ENCODE results near the gene PAQR9. TPM values are rescaled to one million over a fixed set of nuclear protein-coding genes. Genes with fewer than 3 reads are reported as not detected.

Gene PAQR9
- total and polyA plus RNA-seq, 7 donors = not detected

- WGBS, 2 donors = 71 to 84% methylated on average over 3 of the region's 3 CpGs
- TF ChIP-seq POLR2A (IDR thresholded peaks at IDR 0.05) (no peak), CTCF (IDR thresholded peaks at IDR 0.05) (no peak), POLR2AphosphoS5 (IDR thresholded peaks at IDR 0.05) (no peak)
- no peaks in the 10 kb centered on the region for H3K9me3 ChIP-seq
- no peaks in the 10 kb centered on the region for H3K36me3 ChIP-seq
- H3K4me3 ChIP-seq = no peak overlapping the region
- no peak overlapping the region for H3K27ac ChIP-seq
- peaks cover 11 to 41% (median 36%) of the 10 kb centered on the region in 3 donors for H3K27me3 ChIP-seq
- H3K4me1 ChIP-seq = peaks cover 0 to 17% (median 13%) of the 10 kb centered on the region in 4 donors
- intact Hi-C loops (cut with DNase I) = no loop called here
- DNase-seq = no peak
Observed at GRCh38 chr3:142965581-142965980, 2.1 kb upstream of the PAQR9 start.

GRCh38 chr3:142963234-142963515 is 299 bp downstream of the PAQR9 start:
- Histone ChIP-seq H3K4me3 (peak overlapping the region in 3 of 4 donors; percentile 43 to 65 (median 58)), H3K27me3 (peaks cover 11 to 65% (median 40%) of the 10 kb centered on the region in 3 donors), H3K36me3 (no peaks in the 10 kb centered on the region), H3K4me1 (peaks cover 0 to 17% (median 13%) of the 10 kb centered on the region in 4 donors), H3K27ac (no peak overlapping the region), H3K9me3 (no peaks in the 10 kb centered on the region)
- 1% methylated on average over 35 of the region's 35 CpGs for WGBS, 2 donors
- DNase-seq = no peak
- intact Hi-C loops (cut with DNase I) = no loop called here
- no peak for TF ChIP-seq POLR2AphosphoS5 (IDR thresholded peaks at IDR 0.05)
- no peak for TF ChIP-seq EP300 (IDR thresholded peaks at IDR 0.05)
- no peak for TF ChIP-seq CTCF (IDR thresholded peaks at IDR 0.05)
- TF ChIP-seq POLR2A (IDR thresholded peaks at IDR 0.05) = no peak

- Histone ChIP-seq H3K4me3 (peak overlapping the region in 3 of 4 donors; percentile 43 to 65 (median 58)), H3K36me3 (no peaks in the 10 kb centered on the region), H3K9me3 (no peaks in the 10 kb centered on the region), H3K4me1 (peaks cover 0 to 17% (median 13%) of the 10 kb centered on the region in 4 donors), H3K27me3 (peaks cover 11 to 68% (median 44%) of the 10 kb centered on the region in 3 donors), H3K27ac (no peak overlapping the region)
- TF ChIP-seq POLR2A (IDR thresholded peaks at IDR 0.05) (no peak), EP300 (IDR thresholded peaks at IDR 0.05) (no peak), POLR2AphosphoS5 (IDR thresholded peaks at IDR 0.05) (no peak), CTCF (IDR thresholded peaks at IDR 0.05) (no peak)
- no peak for DNase-seq
- WGBS, 2 donors = 59 to 66% methylated on average over 63 of the region's 63 CpGs
- intact Hi-C loops (cut with DNase I) = no loop called here
Observed at GRCh38 chr3:142962520-142963233, 797 bp downstream of the PAQR9 start.

GRCh38 chr3:142962175-142962519 is 1.3 kb downstream of the PAQR9 start:
- H3K4me3 ChIP-seq = no peak overlapping the region
- whole genome bisulfite sequencing, 2 donors = 96 to 97% methylated on average over 19 of the region's 19 CpGs
- DNase-seq = no peak

More at GRCh38 chr3:142962175-142962519, 1.3 kb downstream of the PAQR9 start:
- intact Hi-C loops (cut with DNase I) = no loop called here
- peaks cover 0 to 17% (median 13%) of the 10 kb centered on the region in 4 donors for H3K4me1 ChIP-seq
- no peaks in the 10 kb centered on the region for H3K9me3 ChIP-seq
- no peak overlapping the region for H3K27ac ChIP-seq
- H3K27me3 ChIP-seq = peaks cover 11 to 70% (median 45%) of the 10 kb centered on the region in 3 donors
- no peak for TF ChIP-seq EP300 (IDR thresholded peaks at IDR 0.05)
- no peak for TF ChIP-seq CTCF (IDR thresholded peaks at IDR 0.05)
- no peak for TF ChIP-seq POLR2A (IDR thresholded peaks at IDR 0.05)
- no peak for TF ChIP-seq POLR2AphosphoS5 (IDR thresholded peaks at IDR 0.05)
- no peaks in the 10 kb centered on the region for H3K36me3 ChIP-seq
